GM21786 (cell line): ENCODE measurements around the gene SLC27A4.
"Not testable (repeated sequence)": the region's sequence is repeated elsewhere in the genome, so short reads cannot be mapped to it uniquely, and the experiment has no call there.

Source experiments
- ATAC-seq: cut with Tn5 transposase; IDR thresholded peaks from one replicate; pipeline ENCODE4 v1.9.1; 2021; ENCODE audit not compliant: unreplicated experiment

Gene SLC27A4

DNA sequence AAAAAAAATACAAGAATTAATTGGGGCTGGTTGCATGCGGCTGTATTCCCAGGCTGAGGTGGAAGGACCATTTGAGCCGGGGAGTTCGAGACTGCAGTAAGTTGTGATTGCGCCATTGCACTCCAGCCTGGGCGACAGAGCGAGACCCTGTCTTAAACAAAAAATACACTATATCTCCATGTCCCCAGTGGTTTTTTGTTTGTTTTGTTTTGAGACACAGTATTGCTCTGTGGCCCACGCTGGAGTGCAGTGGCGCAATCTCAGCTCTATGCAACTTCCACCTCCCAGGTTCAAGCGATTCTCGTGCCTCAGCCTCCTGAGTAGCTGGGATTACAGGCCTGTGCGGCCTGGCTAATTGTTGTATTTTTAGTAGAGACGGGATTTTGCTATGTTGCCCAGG is 16.5 kb upstream of the SLC27A4 start:
- ATAC-seq: no peak

DNA sequence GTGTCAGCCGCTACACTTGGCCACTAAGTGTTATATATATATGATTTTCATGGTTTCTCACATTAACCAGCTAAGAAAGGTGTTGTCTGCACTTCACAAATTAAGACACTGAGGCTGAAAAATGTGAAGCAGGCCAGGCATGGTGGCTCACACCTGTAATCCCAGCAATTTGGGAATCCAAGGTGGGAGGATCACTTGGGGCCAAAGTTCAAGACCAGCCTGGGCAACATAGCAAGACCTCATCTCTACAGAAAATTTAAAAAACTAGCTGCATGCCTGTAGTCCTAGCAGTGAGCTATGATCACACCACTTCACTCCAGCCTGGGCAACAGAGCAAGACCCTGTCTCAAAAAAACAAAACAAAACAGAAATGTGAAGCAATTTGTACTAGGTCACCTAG is 15.9 kb upstream of the SLC27A4 start:
- ATAC-seq: no peak

DNA sequence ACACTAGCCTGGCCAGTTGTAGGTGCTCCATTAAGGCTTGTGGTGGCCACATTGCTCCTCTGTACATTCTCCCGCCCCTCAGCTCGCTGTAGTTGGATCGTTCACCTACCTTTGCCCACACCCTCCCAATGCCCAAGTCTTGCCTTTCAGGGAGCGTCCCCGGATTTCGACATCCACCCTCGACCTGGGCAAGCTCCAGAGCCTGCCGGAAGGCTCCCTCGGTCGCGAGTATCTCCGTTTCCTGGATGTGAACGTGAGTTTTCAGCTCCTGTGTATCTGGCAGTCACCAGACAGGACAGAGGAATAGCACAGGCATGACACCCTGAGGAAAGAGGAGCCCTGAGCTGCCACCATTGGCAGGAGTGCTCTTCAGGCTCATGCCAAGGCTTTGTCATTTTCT is 14.7 kb upstream of the SLC27A4 start:
- ATAC-seq: no peak

DNA sequence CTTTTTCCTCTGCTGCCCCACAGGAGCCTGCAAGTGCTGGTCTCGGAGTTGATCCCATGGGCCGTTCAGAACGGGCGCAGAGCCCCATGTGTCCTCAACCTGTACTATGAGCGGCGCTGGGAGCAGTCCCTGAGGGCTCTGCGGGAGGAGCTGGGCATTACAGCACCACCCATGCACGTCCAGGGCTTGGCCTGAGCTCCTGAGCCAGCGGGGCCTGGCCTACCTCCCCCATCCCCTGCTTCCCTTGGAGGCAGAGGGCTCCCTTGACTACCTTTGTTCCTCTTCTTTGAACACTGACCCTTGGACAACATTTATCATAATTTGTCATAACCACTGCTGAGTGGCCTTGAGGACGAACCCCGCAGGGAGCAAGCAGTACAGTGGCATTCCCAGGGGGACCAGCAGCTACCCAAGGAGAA is 6.9 kb upstream of the SLC27A4 start:
- ATAC-seq: no peak

DNA sequence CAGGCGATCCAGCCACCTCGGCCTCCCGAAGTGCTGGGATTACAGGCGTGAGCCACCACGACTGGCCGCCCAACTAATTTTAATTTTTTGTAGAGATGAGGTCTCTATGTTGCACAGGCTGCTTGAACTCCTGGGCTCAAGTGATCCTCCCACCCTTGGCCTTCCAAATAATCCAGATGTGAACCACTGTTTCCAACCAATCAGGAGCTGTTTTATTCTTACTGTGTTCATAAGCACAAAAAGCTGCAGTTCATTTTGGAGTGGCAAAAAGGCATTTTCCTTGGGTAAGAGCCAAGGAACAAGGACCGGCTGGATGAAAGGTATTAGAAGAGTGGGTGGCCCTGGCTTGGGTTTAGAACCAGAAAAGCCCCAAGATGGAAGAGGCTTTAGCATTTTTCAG is 5.2 kb upstream of the SLC27A4 start:
- ATAC-seq: no peak

DNA sequence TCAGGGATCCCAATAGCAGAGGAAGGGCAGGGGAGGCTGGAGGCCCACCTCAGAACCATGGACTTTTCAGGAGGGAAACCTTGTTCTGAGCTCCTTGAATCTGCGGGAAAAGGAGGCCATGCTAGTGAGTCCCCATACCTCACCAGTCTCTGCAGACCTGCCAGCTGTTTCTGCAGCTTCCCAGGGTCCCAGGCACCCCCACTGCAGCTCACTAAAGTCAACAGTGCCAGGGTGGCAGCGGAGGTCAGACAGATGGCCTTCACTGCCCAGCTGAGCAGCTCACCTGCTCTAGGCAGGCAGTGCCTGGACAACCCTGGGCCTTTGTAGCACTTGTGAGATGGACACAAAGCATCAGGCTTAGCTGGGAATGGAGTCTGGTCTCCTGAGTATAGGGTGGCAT is 4.4 kb upstream of the SLC27A4 start:
- ATAC-seq: no peak

DNA sequence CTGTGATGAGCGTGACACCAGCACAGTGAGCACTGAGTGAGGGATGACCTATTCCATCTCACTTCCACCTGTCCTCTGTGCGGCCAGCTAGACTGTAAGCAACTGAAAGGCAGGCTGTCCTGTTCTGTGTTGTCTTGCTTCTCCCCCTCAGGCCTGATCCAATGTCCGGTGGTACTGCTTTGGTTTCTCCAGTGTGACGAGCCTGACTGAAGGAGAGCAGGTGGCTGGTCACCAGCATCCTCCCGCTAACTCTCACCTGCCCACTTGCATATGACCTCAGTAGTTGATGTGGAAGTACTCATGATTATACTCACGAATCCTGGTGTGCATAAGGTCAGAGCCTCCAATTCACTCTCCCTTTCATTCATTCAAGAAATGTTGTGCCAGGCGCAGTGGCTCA is 2.4 kb upstream of the SLC27A4 start:
- ATAC-seq: no peak

DNA sequence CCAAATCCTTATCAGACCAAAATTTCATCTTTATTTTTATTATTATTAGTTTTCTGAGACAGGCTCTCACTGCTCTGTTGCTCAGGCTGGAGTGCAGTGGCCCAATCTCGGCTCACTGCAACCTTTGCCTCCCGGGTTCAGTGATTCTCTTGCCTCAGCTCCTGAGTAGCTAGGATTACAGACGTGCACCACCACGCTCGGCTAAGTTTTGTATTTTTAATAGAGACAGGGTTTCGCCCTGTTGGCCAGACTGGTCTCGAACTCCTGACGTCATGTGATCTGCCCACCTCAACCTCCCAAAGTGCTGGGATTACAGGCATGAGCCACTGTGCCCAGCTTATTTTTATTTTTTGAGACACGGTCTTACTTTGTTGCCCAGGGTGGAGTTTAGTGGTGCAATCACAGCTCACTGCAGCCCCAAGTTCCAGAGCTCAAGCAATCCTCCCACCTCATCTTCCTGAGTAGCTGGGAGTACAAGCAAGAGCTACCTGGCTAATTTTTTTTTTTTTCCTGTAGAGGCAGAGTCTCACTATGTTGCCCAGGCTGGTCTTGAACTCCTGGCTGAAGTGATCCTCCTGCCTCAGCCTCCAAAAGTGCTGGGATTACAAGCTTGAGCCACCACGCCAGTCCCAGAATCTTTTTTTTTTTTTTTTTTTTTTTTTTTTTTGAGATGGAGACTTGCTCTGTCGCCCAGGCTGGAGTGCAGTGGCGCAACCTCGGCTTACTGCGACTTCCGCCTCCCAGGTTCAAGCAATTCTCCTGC is 1.3 kb upstream of the SLC27A4 start:
- not testable (repeated sequence) for ATAC-seq

DNA sequence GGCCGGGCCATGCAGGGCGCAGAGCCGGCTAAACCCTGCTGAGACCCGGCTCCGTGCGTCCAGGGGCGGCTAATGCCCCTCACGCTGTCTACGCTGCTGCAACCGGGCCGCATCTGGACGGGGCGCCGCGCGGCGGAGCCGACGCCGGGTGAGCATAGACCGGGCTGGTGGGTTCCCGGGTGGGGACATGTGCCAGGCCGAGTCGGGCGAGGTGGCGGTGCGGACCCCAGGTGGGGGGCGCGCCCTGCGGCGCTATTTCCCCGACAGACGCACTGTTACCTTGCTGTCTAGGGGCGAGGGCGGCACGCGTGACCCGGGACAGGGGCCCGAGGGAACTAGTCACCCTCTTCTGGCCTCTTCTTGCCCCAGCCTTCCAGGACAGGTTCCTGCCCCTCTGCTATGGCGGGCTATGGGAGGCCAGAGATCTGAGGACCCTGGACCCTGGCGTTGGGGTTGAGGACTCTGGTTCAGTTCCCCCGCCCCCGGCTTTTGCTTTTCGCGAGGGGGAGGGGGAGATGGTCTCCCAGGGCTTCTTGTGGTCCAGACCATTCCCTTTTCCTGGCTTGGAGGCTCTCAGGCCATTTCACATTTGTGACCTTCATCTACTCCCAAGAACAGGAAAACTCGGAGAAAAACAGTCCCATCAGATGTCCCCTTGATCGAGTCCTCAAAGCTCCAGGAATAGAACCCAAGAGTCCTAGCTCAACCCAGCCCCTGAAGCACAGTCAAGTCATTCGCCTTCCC is 536 bp downstream of the SLC27A4 start:
- peak; percentile 24 for ATAC-seq

DNA sequence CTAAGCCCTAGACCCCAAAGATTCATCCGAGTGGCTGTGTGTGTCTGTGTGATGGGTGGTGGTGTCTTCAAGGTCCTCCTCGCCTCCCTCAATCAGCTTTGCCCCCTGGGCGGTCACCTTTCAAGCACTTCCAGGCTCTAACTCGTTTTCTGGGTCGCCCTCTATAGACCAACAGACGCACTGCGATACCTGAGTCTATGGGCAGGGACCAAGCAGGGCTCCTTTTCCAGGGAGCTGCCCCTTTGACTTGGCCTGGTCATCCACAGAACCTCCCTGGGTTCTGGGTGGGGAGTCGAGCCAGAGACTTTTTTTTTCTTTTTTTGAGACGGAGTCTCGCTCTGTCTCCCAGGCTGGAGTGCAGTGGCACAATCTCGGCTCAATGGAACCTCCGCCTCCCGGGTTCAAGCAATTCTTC is 1.1 kb downstream of the SLC27A4 start:
- peak; percentile 49 for ATAC-seq

DNA sequence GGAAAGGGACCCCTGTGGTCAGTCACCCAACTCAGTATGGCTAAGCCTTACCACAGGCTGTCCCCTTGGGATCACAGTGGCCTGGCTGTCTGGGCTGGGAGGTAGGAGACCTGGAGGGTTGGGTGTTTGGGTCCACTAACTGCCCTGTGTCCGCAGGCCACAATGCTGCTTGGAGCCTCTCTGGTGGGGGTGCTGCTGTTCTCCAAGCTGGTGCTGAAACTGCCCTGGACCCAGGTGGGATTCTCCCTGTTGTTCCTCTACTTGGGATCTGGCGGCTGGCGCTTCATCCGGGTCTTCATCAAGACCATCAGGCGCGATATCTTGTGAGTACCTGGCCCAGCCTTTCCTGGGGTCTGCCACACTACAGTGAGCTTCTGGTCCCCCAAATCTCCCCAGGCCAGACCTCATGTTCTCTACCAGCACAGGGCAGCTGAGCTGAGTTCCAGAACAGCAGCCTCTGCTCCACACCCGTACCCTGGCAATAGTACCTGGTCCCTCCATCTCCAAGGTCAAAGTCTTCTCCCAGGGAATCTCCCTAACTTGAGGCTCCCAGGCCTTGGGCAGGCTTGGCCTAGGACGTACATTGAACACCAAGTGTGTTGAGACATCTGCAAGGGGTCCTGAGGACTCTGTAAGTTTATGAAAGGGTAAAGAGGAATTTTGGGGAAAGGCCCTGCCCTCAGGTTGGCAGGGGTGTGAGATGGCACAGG is 2.8 kb downstream of the SLC27A4 start:
- no peak for ATAC-seq

DNA sequence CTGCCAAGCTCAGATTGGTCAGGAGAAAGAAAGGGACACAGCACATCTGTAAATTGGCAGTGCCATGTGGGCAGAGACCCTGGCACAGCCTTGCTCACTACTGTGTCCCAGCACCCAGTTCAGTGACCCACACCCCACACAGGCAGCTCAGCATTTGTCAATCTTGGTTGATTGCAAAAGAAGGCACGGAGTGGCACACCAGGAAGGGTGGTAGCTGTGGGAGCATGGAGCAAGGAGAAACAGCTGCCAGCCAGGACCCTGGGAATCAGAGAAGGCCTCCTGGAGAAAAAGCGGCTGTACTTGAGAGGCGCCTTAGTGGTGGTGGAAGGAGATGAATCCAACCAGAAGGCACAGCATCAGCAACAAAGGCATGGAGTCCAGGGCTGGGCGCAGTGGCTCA is 3.5 kb downstream of the SLC27A4 start:
- ATAC-seq: no peak

DNA sequence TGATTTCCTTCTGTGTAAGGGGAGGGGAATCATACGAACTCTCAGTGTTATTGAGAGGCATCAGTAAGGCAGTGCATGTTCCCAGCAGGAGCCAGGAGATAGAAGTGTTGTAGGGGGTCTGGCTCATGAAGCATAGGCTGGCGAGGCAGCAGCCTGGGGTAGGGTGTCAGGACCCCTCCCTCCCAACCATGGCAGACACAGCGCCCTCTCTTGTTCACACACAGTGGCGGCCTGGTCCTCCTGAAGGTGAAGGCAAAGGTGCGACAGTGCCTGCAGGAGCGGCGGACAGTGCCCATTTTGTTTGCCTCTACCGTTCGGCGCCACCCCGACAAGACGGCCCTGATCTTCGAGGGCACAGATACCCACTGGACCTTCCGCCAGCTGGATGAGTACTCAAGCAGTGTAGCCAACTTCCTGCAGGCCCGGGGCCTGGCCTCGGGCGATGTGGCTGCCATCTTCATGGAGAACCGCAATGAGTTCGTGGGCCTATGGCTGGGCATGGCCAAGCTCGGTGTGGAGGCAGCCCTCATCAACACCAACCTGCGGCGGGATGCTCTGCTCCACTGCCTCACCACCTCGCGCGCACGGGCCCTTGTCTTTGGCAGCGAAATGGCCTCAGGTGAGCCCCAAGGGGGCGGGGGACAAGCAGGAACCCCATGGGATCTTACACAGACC is 4.7 kb downstream of the SLC27A4 start:
- no peak for ATAC-seq

DNA sequence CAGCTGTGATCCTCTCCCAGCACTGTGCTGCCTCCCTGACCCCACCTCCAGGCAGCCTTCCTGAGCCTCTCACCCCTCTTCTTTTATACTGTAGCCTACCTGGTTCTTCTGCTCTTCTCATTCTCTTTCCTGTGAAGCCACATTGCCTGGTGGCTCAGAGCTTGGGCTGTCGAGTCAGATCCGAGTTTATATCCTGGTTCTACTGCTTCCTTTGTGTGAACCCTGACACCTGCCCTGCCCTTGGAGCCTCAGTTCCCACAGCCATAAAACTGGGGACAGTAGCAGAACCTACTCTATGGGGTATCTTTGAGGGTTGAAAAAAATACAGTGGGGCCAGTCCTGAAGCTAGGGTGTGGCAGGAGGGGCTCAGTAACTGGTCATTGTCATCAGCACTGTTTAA is 8.8 kb downstream of the SLC27A4 start:
- no peak for ATAC-seq

DNA sequence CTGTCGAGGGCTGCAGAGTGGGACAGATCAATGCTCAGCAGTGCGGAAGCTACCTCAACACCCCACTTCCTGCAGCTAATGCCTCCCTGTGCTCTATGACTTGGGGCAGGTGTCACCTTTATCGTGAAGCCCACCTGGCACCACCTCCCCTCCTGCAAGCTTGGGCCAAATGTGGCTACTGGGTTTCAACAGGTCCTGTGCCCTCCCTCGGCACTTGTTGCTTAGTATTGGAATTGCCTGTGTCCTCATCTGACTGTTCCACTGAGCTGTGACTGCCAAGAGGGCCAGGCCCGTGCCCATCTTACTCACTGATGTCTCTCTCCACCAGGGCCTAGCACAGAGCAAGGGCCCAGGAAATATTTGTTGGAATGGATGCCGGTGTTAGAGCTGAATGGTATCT is 9.4 kb downstream of the SLC27A4 start:
- no peak for ATAC-seq

DNA sequence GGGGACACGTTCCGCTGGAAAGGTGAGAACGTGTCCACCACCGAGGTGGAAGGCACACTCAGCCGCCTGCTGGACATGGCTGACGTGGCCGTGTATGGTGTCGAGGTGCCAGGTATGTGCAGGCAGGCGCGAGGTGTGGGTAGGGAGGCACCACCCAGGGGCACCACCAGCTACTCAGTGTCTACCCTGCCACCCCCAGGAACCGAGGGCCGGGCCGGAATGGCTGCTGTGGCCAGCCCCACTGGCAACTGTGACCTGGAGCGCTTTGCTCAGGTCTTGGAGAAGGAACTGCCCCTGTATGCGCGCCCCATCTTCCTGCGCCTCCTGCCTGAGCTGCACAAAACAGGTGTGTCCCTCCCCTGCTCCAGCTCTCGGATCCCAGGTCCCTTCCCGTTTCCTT is 15.1 kb downstream of the SLC27A4 start:
- no peak for ATAC-seq

DNA sequence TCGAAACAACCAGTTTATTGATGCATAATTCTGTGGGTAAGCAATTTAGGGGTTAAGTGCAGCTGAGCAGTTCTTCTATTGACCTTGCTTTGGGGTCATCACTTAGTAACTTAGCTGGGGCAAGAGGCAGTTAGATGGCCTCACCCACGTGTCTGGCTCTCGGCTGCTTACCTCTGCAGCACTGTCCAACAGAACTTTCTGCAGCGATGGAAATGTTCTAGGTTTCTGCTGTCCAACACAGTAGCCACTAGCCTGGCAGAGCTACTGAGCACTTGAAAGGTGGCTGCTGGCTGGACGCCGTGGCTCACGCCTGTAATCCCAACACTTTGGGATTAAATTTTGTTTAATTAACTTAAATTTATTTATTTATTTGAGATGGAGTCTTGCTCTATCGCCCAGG is 17.8 kb downstream of the SLC27A4 start:
- ATAC-seq: no peak

DNA sequence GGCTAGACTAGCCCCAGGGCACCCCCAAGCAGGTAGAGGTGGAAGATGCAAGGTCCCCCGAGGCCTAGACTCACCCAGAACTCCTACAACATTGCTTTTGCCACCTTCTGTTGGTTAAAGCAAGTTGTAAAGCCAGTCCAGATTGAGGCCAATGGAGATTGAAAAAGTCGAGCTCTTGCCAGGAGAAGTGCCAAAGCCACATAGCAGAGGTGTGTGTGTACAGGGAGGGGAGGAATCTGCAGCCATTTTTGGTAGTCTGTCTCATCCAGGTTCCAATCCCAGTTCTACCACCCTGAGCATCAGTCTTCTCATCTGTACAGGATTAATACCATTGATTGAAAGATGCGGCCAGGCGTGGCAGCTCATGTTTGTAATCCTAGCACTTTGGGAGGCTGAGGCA is 18.5 kb downstream of the SLC27A4 start:
- ATAC-seq: no peak

DNA sequence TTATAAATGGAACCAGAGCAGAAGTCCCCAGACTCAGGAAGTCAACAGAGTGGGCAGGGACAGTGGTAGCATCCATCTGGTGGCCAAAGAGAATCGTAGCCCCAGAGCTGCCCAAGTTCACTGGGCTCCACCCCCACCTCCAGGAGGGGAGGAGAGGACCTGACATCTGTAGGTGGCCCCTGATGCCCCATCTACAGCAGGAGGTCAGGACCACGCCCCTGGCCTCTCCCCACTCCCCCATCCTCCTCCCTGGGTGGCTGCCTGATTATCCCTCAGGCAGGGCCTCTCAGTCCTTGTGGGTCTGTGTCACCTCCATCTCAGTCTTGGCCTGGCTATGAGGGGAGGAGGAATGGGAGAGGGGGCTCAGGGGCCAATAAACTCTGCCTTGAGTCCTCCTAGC is 20.5 kb downstream of the SLC27A4 start:
- no peak for ATAC-seq

DNA sequence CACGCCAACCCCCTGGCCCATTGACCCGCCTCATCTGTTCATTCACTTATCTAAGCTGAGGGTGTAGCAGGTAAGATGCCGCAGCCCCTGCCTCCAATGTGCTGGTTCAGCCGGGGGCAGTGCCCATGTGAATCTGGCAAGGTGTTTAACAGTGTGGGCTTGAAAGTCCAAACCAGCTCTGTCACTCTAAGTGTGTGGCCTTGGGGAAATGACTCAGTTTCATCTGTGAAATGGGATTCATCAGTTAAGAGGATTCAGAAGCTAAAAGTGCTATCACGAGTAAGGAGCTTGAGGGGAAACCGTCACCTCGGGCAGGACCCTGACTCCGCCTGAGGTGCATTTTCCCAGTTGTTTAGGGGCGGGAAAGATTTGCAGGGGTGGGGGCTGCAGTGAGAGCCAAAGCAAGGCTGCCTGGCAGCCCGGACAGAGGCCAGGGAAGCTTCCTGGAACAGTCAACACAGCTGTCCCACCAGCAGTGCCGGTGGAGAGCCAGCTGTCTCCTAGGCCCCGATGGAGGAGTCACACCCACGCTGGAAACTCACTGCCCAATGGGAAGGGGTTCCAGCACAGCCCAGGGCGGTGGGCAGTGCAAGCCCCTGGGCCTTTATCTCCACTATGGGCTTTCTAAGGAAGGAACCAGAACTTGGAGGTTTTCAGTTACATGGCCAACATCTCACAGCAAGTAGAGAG is 21.1 kb downstream of the SLC27A4 start:
- ATAC-seq: peak; percentile 14
